Activated CD8-positive, alpha-beta T cell treated with anti-CD3 and anti-CD28 coated beads for 36 hours (primary cell): Measurements from ENCODE around the gene TOR4A. TPM values are rescaled to one million over a fixed set of nuclear protein-coding genes. Genes with fewer than 3 reads are reported as not detected.
"Not testable (repeated sequence)": the region's sequence is repeated elsewhere in the genome, so short reads cannot be mapped to it uniquely, and the experiment has no call there.

ENCODE experiments used
- ATAC-seq: fragments of 200-7000 bp; cut with Tn5 transposase; one replicate; pipeline ENCODE4 v1.10.0; 2021; ENCODE audit warnings: mild to moderate bottlenecking, moderate library complexity
- CTCF ChIA-PET: fragments of 350-600 bp; sonication (Branson Sonifier 250); formaldehyde crosslinking; loops from one replicate; lab custom pipeline; 2021; ENCODE audit warnings: antibody characterized with exemption; lab: Charles Lee
- POLR2A ChIA-PET: fragments of 350-600 bp; sonication (Branson Sonifier 250); formaldehyde crosslinking; loops from one replicate; lab custom pipeline; 2021; ENCODE audit warnings: antibody characterized with exemption; lab: Charles Lee
- DNase-seq: peaks from one replicate; pipeline ENCODE4 v3.0.0-alpha.2; 2020
- H3K27ac Mint-ChIP-seq: one replicate; pipeline ENCODE4 v1.8.0; 2021; ENCODE audit warnings: mild to moderate bottlenecking, mixed read lengths
- H3K27me3 Mint-ChIP-seq: one replicate; pipeline ENCODE4 v1.8.0; 2021; ENCODE audit warnings: mixed read lengths
- H3K36me3 Mint-ChIP-seq: one replicate; pipeline ENCODE4 v1.8.0; 2021; ENCODE audit warnings: low read depth, mixed read lengths
- H3K4me1 Mint-ChIP-seq: one replicate; pipeline ENCODE4 v1.8.0; 2021; ENCODE audit warnings: low read depth, mixed read lengths
- H3K4me3 Mint-ChIP-seq: one replicate; pipeline ENCODE4 v1.8.0; 2021; ENCODE audit warnings: mild to moderate bottlenecking, moderate library complexity, mixed read lengths
- H3K9me3 Mint-ChIP-seq: one replicate; pipeline ENCODE4 v1.8.0; 2021; ENCODE audit warnings: mixed read lengths
- CTCF ChIP-seq: fragments of 200-600 bp; IDR thresholded peaks from one replicate; pipeline ENCODE4 v1.8.0; 2022; ENCODE audit warnings: antibody characterized with exemption, mild to moderate bottlenecking
- intact Hi-C: fragments of 100-400 bp; cut with micrococcal nuclease; formaldehyde crosslinking; loops from one replicate; pipeline ENCODE4 v1.10.0; 2022
- total RNA-seq, 2 experiments: library from RNA; stranded (reverse); gene quantifications; one replicate each; pipeline ENCODE4 v1.2.3, GENCODE V29; 2021

TOR4A gene
- total RNA-seq, 2 experiments from 2014 or later, result 2.9 to 3.0 TPM

- POLR2A ChIA-PET, result interaction anchor here (1.0 to 1.6 kb wide), 2 partner anchors 10 to 35 kb away, joined by 3 to 4 read pairs; partner anchors contain the start of gene TPRN
- TF ChIP-seq CTCF, result no peak
- ATAC-seq (no peak), DNase-seq (no peak)
- no peak overlapping the region for H3K4me3 Mint-ChIP-seq
- H3K4me1 Mint-ChIP-seq, result peaks cover 13% of the 10 kb centered on the region
- no peaks in the 10 kb centered on the region for H3K9me3 Mint-ChIP-seq
- no peak overlapping the region for H3K27ac Mint-ChIP-seq
- intact Hi-C loops, result no loop called here
- CTCF ChIA-PET, result interaction anchor here (1.1 to 2.9 kb wide), 19 partner anchors 9 to 287 kb away, joined by 3 to 58 read pairs (median 7); partner anchors contain the start of genes CYSRT1, DPP7, NELFB and RNF208
- peaks cover 10% of the 10 kb centered on the region for H3K27me3 Mint-ChIP-seq
- peaks cover 3% of the 10 kb centered on the region for H3K36me3 Mint-ChIP-seq
Measured at GRCh38 chr9:137235424-137236237, 41.9 kb upstream of the TOR4A start.

- no peak overlapping the region for H3K27ac Mint-ChIP-seq
- peak; percentile 46 for ATAC-seq
- intact Hi-C loops, result no loop called here
- DNase-seq, result peak; percentile 96
- no peaks in the 10 kb centered on the region for H3K9me3 Mint-ChIP-seq
- CTCF ChIA-PET, result interaction anchor here (0.6 to 2.9 kb wide), 49 partner anchors 9 to 446 kb away, joined by 3 to 58 read pairs (median 4); partner anchors contain the start of genes CYSRT1, DPP7, MAN1B1 and NDOR1
- no peak overlapping the region for H3K4me3 Mint-ChIP-seq
- peak; percentile 100 for TF ChIP-seq CTCF
- peaks cover 10% of the 10 kb centered on the region for H3K27me3 Mint-ChIP-seq
- H3K4me1 Mint-ChIP-seq, result peaks cover 15% of the 10 kb centered on the region
- POLR2A ChIA-PET, result interaction anchor here (0.5 to 1.8 kb wide), 8 partner anchors 10 to 123 kb away, joined by 3 to 5 read pairs (median 3); partner anchors contain the start of gene TPRN
- H3K36me3 Mint-ChIP-seq, result peaks cover 5% of the 10 kb centered on the region
Measured at GRCh38 chr9:137236238-137236935, 41.1 kb upstream of the TOR4A start.

GRCh38 chr9:137236936-137237421, 40.5 kb upstream of the TOR4A start:
- H3K27me3 Mint-ChIP-seq, result peaks cover 8% of the 10 kb centered on the region
- DNase-seq, result no peak
- CTCF ChIA-PET, result interaction anchor here (0.6 to 2.9 kb wide), 49 partner anchors 8 to 446 kb away, joined by 3 to 58 read pairs (median 4); partner anchors contain the start of genes CYSRT1, DPP7, MAN1B1 and NDOR1
- intact Hi-C loops, result no loop called here
- no peaks in the 10 kb centered on the region for H3K9me3 Mint-ChIP-seq
- H3K4me3 Mint-ChIP-seq, result no peak overlapping the region
- peaks cover 7% of the 10 kb centered on the region for H3K36me3 Mint-ChIP-seq
- no peak for ATAC-seq
- H3K4me1 Mint-ChIP-seq, result peaks cover 15% of the 10 kb centered on the region
- no peak for TF ChIP-seq CTCF
- H3K27ac Mint-ChIP-seq, result no peak overlapping the region
- POLR2A ChIA-PET, result interaction anchor here (0.6 to 1.8 kb wide), 6 partner anchors 13 to 124 kb away, joined by 3 to 5 read pairs (median 3); partner anchors contain the start of gene TPRN

- no peak overlapping the region for H3K27ac Mint-ChIP-seq
- peaks cover 8% of the 10 kb centered on the region for H3K27me3 Mint-ChIP-seq
Measured at GRCh38 chr9:137237759-137238726, 39.5 kb upstream of the TOR4A start.

GRCh38 chr9:137239541-137240200, 37.9 kb upstream of the TOR4A start:
- Mint-ChIP-seq H3K4me1 (peaks cover 34% of the 10 kb centered on the region), H3K36me3 (peaks cover 27% of the 10 kb centered on the region), H3K4me3 (peak overlapping the region; percentile 88)
- CTCF ChIA-PET, result interaction anchor here (0.8 to 3.1 kb wide), 7 partner anchors 12 to 51 kb away, joined by 3 to 11 read pairs (median 5); partner anchors contain the start of genes NELFB, RNF224 and SSNA1
- DNase-seq, H3K9me3 Mint-ChIP-seq, H3K27me3 Mint-ChIP-seq, intact Hi-C loops, ATAC-seq, H3K27ac Mint-ChIP-seq: not testable (repeated sequence)
- POLR2A ChIA-PET, result interaction anchor here (0.6 to 7.6 kb wide), 18 partner anchors 10 to 342 kb away, joined by 3 to 113 read pairs (median 4); partner anchors contain the start of genes NELFB, RNF208, SLC34A3 and STPG3

More at GRCh38 chr9:137237759-137238726, 39.5 kb upstream of the TOR4A start:
- no peaks in the 10 kb centered on the region for H3K9me3 Mint-ChIP-seq
- DNase-seq (no peak), ATAC-seq (no peak)
- no peak for TF ChIP-seq CTCF
- peaks cover 25% of the 10 kb centered on the region for H3K4me1 Mint-ChIP-seq
- peaks cover 18% of the 10 kb centered on the region for H3K36me3 Mint-ChIP-seq
- ChIA-PET CTCF (interaction anchor here (0.7 to 2.9 kb wide), 11 partner anchors 11 to 447 kb away, joined by 3 to 58 read pairs (median 11); partner anchors contain the start of genes CYSRT1, NELFB, RNF208 and RNF224), POLR2A (interaction anchor here (0.6 to 7.6 kb wide), 6 partner anchors 10 to 109 kb away, joined by 3 to 113 read pairs (median 4); partner anchors contain the start of genes NELFB and STPG3)
- intact Hi-C loops, result no loop called here
- no peak overlapping the region for H3K4me3 Mint-ChIP-seq
